Lung (tissue), 12 donors: ENCODE measurements around the gene TEX2. TPM values are rescaled to one million over a fixed set of nuclear protein-coding genes. Genes with fewer than 3 reads are reported as not detected.

Experiments
- ATAC-seq: fragments of 200-7000 bp; cut with Tn5 transposase; one replicate; pipeline ENCODE4 v1.9.1; 2020; ENCODE audit warnings: moderate number of reproducible peaks; ENCODE audit not compliant: insufficient read depth, low FRiP score
- DNase-seq, 3 donors: peaks; one replicate each; pipeline ENCODE4 v3.0.0-alpha.2; 2013 to 2017
- H3K27ac ChIP-seq, 2 donors: one replicate each; pipeline ENCODE4 v1.5.1; 2013; ENCODE audit warnings: mild to moderate bottlenecking in 2 of 2, moderate library complexity in 2 of 2, control low read depth in 1 of 2, inconsistent platforms in 1 of 2, low read depth in 1 of 2, low read length in 1 of 2
- H3K27me3 ChIP-seq, 3 donors: one replicate each; pipeline ENCODE4 v1.5.1; 2013; ENCODE audit warnings: low read length in 2 of 3; ENCODE audit not compliant: control insufficient read depth in 3 of 3, insufficient read depth in 3 of 3
- H3K36me3 ChIP-seq, 4 donors: one replicate each; pipeline ENCODE4 v1.5.1; 2013; ENCODE audit warnings: low read length in 4 of 4, mild to moderate bottlenecking in 1 of 4, moderate library complexity in 1 of 4; ENCODE audit not compliant: control insufficient read depth in 4 of 4, insufficient read depth in 4 of 4
- H3K4me1 ChIP-seq, 5 donors: one replicate each; pipeline ENCODE4 v1.5.1; 2013; ENCODE audit warnings: low read length in 5 of 5, mild to moderate bottlenecking in 2 of 5, moderate library complexity in 1 of 5; ENCODE audit not compliant: control insufficient read depth in 5 of 5, insufficient read depth in 5 of 5
- H3K4me3 ChIP-seq: one replicate; pipeline ENCODE4 v1.5.1; 2013; ENCODE audit warnings: mild to moderate bottlenecking, control low read depth, moderate library complexity
- H3K9ac ChIP-seq, 2 donors: one replicate each; pipeline ENCODE4 v1.5.1; 2013; ENCODE audit warnings: low read length in 2 of 2, control low read depth in 1 of 2; ENCODE audit not compliant: insufficient read depth in 1 of 2
- H3K9me3 ChIP-seq, 4 donors: one replicate each; pipeline ENCODE4 v1.5.1; 2013; ENCODE audit warnings: low read length in 3 of 4, mild to moderate bottlenecking in 1 of 4, moderate library complexity in 1 of 4; ENCODE audit not compliant: control insufficient read depth in 4 of 4, insufficient read depth in 3 of 4
- CTCF ChIP-seq: IDR thresholded peaks from 2 replicates; pipeline ENCODE4 v1.5.1; 2012; ENCODE audit warnings: mild to moderate bottlenecking; ENCODE audit errors: control extremely low read depth, extremely low read depth
- WGBS, 2 donors: extraction: QIAGEN DNeasy Blood & Tissue Kit; methylation state at CpG; one replicate each; pipeline ENCODE4 v1.1.7; 2013; 5-methylcytosine and 5-hydroxymethylcytosine counted together
- polyA plus RNA-seq, 2 donors: library from polyadenylated mRNA; stranded (reverse); fragments of 200-250 nt; gene quantifications; one replicate each; pipeline ENCODE4 v1.2.1, GENCODE V29; 2013
- total RNA-seq, 2 donors: library from RNA; depleted of rRNA in 1 of 2; stranded (reverse); fragments of >200 nt in 1 of 2; gene quantifications; one replicate each; pipeline ENCODE4 v1.2.1, GENCODE V29; 2014 to 2021
- donor health status: control.
- donor health status: control.
- donor health status: Bipolar disorder and iron deficiency.
- donor health status: healthy.
- donor health status: DM: yes; HTN: yes; CAD: no.

TEX2 gene
- total and polyA plus RNA-seq, 4 donors: 10.0 to 42.8 (median 28.8) TPM

DNA sequence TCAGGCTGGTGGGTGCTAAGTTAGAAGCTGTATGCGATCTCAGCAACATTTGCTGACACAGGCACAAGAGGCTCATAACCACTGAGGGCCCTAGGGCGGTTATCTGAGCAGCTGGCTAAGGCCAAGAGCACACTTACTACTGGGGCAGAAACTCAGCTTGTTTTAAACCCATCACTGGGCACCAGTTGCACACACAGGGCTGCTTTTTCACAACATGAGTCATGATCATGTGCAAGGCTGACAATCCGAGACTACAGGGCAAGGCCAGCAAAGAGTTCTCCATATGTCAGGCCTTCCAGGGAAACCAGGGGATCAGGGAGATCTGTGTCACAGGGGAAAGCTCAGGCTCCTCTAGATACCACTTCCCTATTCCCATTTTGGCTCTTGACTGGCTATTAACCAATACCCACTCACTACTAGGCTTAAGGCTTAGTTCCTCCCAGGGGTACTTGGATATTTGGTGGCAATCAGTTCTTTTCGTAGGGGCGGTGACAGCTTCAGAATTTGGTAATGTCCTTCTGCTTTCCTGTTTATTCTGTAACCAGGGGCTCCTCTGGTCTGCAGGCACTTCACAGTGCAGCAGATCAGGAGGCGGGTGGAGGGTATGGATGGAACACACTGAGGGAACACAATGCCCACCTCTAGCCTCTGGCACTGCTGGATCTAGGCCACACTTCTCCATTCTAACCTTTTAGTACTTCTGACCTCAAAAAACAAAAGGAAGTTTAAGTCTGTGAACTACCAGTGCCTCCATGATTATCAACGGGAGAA lies 88.2 kb downstream of the TEX2 start:
- Histone ChIP-seq H3K4me1 (peaks cover 0 to 29% (median 6%) of the 10 kb centered on the region in 5 donors), H3K9ac (no peak overlapping the region), H3K36me3 (peaks cover 0 to 14% (median 6%) of the 10 kb centered on the region in 4 donors), H3K27ac (peak overlapping the region in 1 of 2 donors; percentile 72), H3K9me3 (no peaks in the 10 kb centered on the region), H3K27me3 (no peaks in the 10 kb centered on the region), H3K4me3 (no peak overlapping the region)
- TF ChIP-seq CTCF: no peak
- peak; percentile 50 for ATAC-seq
- DNase-seq: no peak
- WGBS, 2 donors: 44 to 73% methylated on average over 7 of the region's 7 CpGs

DNA sequence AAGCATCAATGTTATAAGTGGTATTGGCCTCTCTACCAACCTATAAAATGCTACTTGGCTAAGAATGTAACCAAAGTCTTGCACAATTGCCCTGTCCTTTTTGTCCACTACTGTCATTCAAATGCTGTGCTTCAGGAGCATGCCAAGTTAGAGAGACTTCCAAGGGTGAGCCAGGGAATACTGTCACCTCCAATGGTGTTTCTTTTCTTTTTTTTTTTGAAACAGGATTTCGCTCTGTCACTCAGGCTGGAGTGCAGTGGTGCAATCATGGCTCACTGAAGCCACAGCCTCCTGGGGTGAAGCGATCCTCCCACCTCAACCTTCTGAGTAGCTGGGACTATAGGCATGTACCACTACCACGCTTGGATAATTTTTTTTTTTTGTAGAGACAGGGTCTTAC lies 89.4 kb downstream of the TEX2 start:
- ATAC-seq: no peak
- Histone ChIP-seq H3K4me1 (peaks cover 0 to 27% (median 6%) of the 10 kb centered on the region in 5 donors), H3K9me3 (no peaks in the 10 kb centered on the region), H3K9ac (no peak overlapping the region), H3K4me3 (no peak overlapping the region), H3K27me3 (no peaks in the 10 kb centered on the region), H3K27ac (peak overlapping the region in 1 of 2 donors; percentile 71), H3K36me3 (peaks cover 0 to 14% (median 5%) of the 10 kb centered on the region in 4 donors)
- 59 to 79% methylated on average over 3 of the region's 3 CpGs for WGBS, 2 donors
- no peak for DNase-seq
- no peak for TF ChIP-seq CTCF

DNA sequence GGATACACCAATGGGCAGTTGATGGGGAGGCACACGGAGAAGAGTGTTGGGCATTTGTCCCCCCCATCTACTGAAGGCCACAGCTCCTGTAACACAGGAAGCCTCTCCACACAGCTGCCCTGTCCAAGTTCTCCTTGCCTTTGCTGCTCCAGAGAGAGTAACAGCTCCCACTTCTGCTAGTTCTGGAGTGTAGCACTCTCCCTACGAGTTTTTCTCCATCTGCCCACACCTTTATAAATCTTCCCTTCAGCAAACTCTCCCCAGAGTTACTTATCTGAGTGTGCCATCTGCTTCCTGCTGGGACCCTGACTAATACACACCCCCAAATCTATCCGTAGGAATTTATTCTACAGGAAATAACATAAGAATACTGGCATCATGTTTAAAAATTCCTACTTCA lies 90.5 kb downstream of the TEX2 start:
- Histone ChIP-seq H3K27ac (no peak overlapping the region), H3K4me1 (peaks cover 0 to 22% (median under 1%) of the 10 kb centered on the region in 5 donors)
- ATAC-seq: no peak

More for the DNA sequence above, 90.5 kb downstream of the TEX2 start:
- Histone ChIP-seq H3K4me3 (no peak overlapping the region), H3K9me3 (no peaks in the 10 kb centered on the region), H3K27me3 (no peaks in the 10 kb centered on the region), H3K36me3 (peaks cover 0 to 14% (median 5%) of the 10 kb centered on the region in 4 donors), H3K9ac (no peak overlapping the region)
- WGBS, 2 donors: 35 to 45% methylated on average over 3 of the region's 3 CpGs
- no peak for DNase-seq
- TF ChIP-seq CTCF: no peak
